ENCODE data around the gene SEMA3A.

The SEMA3A gene

GRCh38 chr7:84022684-84023308 is 171.8 kb downstream of the SEMA3A start:
- no peak overlapping the region for H3K4me3 ChIP-seq (replicated peaks; ENCODE audit: insufficient read depth, low read length)
- TF ChIP-seq SPI1 (IDR thresholded peaks at IDR 0.05; ENCODE audit: borderline replicate concordance, low read depth) (no peak), REST (IDR thresholded peaks at IDR 0.05; ENCODE audit: insufficient replicate concordance, low read depth) (no peak), POLR2AphosphoS5 (IDR thresholded peaks at IDR 0.05; ENCODE audit: low read depth) (no peak), CTCF (IDR thresholded peaks at IDR 0.05; ENCODE audit: insufficient read depth, low read length) (no peak), GABPA (IDR thresholded peaks at IDR 0.05; ENCODE audit: low read depth) (no peak)
- DNase-seq (ENCODE audit: low read depth in 1 of 2, low spot score in 1 of 2), result no peak

GRCh38 chr7:84022009-84022408 is 172.6 kb downstream of the SEMA3A start:
- TF ChIP-seq POLR2AphosphoS5 (IDR thresholded peaks at IDR 0.05; ENCODE audit: low read depth) (no peak), CTCF (IDR thresholded peaks at IDR 0.05; ENCODE audit: insufficient read depth, low read length) (no peak), SPI1 (IDR thresholded peaks at IDR 0.05; ENCODE audit: borderline replicate concordance, low read depth) (no peak)
- DNase-seq (ENCODE audit: low read depth in 1 of 2, low spot score in 1 of 2), result no peak
- no peak overlapping the region for H3K4me3 ChIP-seq (replicated peaks; ENCODE audit: insufficient read depth, low read length)
- H3K27ac ChIP-seq (replicated peaks), result no peak overlapping the region
- H3K27me3 ChIP-seq (ENCODE audit: insufficient read depth, poor library complexity, severe bottlenecking), result no peaks in the 10 kb centered on the region

More at GRCh38 chr7:84022684-84023308, 171.8 kb downstream of the SEMA3A start:
- H3K27ac ChIP-seq (replicated peaks), result no peak overlapping the region
- H3K27me3 ChIP-seq (ENCODE audit: insufficient read depth, poor library complexity, severe bottlenecking), result no peaks in the 10 kb centered on the region

GRCh38 chr7:84021292-84021908 is 173.2 kb downstream of the SEMA3A start:
- no peak for TF ChIP-seq GABPA (IDR thresholded peaks at IDR 0.05; ENCODE audit: low read depth)
- TF ChIP-seq REST (IDR thresholded peaks at IDR 0.05; ENCODE audit: insufficient replicate concordance, low read depth), result no peak
- no peak for TF ChIP-seq SPI1 (IDR thresholded peaks at IDR 0.05; ENCODE audit: borderline replicate concordance, low read depth)
- TF ChIP-seq POLR2AphosphoS5 (IDR thresholded peaks at IDR 0.05; ENCODE audit: low read depth), result no peak
- TF ChIP-seq CTCF (IDR thresholded peaks at IDR 0.05; ENCODE audit: insufficient read depth, low read length), result no peak
- no peak for DNase-seq (ENCODE audit: low read depth in 1 of 2, low spot score in 1 of 2)
- H3K27me3 ChIP-seq (ENCODE audit: insufficient read depth, poor library complexity, severe bottlenecking), result no peaks in the 10 kb centered on the region
- no peak overlapping the region for H3K27ac ChIP-seq (replicated peaks)
- no peak overlapping the region for H3K4me3 ChIP-seq (replicated peaks; ENCODE audit: insufficient read depth, low read length)
